ENCODE measurements around the gene HSPB1.

DNA sequence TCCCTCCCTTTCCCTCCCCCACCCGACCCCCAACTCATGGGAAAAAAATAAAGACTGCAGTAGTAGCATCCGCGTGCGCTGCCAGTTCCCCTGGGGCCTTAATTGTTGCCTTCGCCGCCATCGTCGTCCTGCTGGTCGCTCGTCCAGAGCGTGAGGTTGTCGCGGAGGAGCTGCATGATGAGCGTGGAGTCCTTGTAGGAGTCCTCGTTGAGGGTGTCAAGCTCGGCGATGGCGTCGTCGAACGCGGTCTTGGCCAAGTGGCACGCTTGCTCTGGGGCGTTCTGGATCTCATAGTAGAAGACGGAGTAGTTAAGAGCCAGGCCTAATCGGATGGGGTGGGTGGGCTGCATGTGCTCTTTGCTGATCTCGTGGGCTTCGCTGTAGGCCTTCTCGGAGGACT is 27.0 kb downstream of the HSPB1 start:
- TF ChIP-seq, protein P1, sequence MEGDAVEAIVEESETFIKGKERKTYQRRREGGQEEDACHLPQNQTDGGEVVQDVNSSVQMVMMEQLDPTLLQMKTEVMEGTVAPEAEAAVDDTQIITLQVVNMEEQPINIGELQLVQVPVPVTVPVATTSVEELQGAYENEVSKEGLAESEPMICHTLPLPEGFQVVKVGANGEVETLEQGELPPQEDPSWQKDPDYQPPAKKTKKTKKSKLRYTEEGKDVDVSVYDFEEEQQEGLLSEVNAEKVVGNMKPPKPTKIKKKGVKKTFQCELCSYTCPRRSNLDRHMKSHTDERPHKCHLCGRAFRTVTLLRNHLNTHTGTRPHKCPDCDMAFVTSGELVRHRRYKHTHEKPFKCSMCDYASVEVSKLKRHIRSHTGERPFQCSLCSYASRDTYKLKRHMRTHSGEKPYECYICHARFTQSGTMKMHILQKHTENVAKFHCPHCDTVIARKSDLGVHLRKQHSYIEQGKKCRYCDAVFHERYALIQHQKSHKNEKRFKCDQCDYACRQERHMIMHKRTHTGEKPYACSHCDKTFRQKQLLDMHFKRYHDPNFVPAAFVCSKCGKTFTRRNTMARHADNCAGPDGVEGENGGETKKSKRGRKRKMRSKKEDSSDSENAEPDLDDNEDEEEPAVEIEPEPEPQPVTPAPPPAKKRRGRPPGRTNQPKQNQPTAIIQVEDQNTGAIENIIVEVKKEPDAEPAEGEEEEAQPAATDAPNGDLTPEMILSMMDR (IDR thresholded peaks at IDR 0.05) = no peak
- TF ChIP-seq, protein P2, sequence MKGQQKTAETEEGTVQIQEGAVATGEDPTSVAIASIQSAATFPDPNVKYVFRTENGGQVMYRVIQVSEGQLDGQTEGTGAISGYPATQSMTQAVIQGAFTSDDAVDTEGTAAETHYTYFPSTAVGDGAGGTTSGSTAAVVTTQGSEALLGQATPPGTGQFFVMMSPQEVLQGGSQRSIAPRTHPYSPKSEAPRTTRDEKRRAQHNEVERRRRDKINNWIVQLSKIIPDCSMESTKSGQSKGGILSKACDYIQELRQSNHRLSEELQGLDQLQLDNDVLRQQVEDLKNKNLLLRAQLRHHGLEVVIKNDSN (CRISPR knock-in tag; IDR thresholded peaks at IDR 0.05) = no peak
- no peak for TF ChIP-seq SOX15 (CRISPR knock-in tag; IDR thresholded peaks at IDR 0.05)
- TF ChIP-seq ZBTB21 (CRISPR knock-in tag; IDR thresholded peaks at IDR 0.05; ENCODE audit: borderline replicate concordance) = no peak
- TF ChIP-seq, protein P3, sequence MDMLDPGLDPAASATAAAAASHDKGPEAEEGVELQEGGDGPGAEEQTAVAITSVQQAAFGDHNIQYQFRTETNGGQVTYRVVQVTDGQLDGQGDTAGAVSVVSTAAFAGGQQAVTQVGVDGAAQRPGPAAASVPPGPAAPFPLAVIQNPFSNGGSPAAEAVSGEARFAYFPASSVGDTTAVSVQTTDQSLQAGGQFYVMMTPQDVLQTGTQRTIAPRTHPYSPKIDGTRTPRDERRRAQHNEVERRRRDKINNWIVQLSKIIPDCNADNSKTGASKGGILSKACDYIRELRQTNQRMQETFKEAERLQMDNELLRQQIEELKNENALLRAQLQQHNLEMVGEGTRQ (CRISPR knock-in tag; IDR thresholded peaks at IDR 0.05) = no peak

Data from WTC11 (cell line).